Right atrium auricular region (tissue), 2 donors: Measurements from ENCODE around the gene SPATS2L. TPM values are rescaled to one million over a fixed set of nuclear protein-coding genes. Genes with fewer than 3 reads are reported as not detected.

Experiments used
- DNase-seq: peaks from one replicate; pipeline ENCODE4 v3.0.0-alpha.2; 2019; ENCODE audit warnings: low spot score
- H3K27ac ChIP-seq, 2 donors: fragments of 200-600 bp; sonication (generic); 1 replicate in 1 of 2; 2 replicates in 1 of 2; pipeline ENCODE4 v1.5.1; 2016 to 2019
- H3K27me3 ChIP-seq, 2 donors: fragments of 200-600 bp; sonication (generic); one replicate each; pipeline versions ENCODE4 v1.5.1 to v1.6.0; 2017 to 2019
- H3K36me3 ChIP-seq: fragments of 200-600 bp; sonication (generic); one replicate; pipeline ENCODE4 v1.5.1; 2016
- H3K4me1 ChIP-seq, 2 donors: fragments of 200-600 bp; sonication (generic); one replicate each; pipeline versions ENCODE4 v1.5.1 to v1.6.0; 2017 to 2019
- H3K4me3 ChIP-seq, 2 donors: fragments of 200-600 bp; sonication (generic); 1 replicate in 1 of 2; 2 replicates in 1 of 2; pipeline ENCODE4 v1.5.1; 2017 to 2019; ENCODE audit warnings: mild to moderate bottlenecking in 1 of 2, moderate library complexity in 1 of 2
- H3K9me3 ChIP-seq, 2 donors: fragments of 200-600 bp; sonication (generic); one replicate each; pipeline ENCODE4 v1.5.1; 2019
- total RNA-seq, 2 donors: library from RNA; depleted of rRNA; stranded (reverse); fragments of >200 nt; gene quantifications; one replicate each; pipeline ENCODE4 v1.1.0, GENCODE V29; 2016
- TF ChIP-seq, protein P1 (sequence below), 2 donors: fragments of 200-600 bp; sonication (generic); IDR thresholded peaks; one replicate each; pipeline ENCODE4 v1.5.1; 2019; ENCODE audit warnings: antibody characterized with exemption in 2 of 2

Gene SPATS2L
- total RNA-seq, 2 donors from 2014 or later: 103 to 126 TPM

GRCh38 chr2:200396781-200397242 lies 90.3 kb downstream of the SPATS2L start:
- Histone ChIP-seq H3K4me3 (no peak overlapping the region), H3K4me1 (peaks cover 0 to 9% of the 10 kb centered on the region in 2 donors), H3K27ac (no peak overlapping the region), H3K36me3 (no peaks in the 10 kb centered on the region), H3K9me3 (no peaks in the 10 kb centered on the region), H3K27me3 (no peaks in the 10 kb centered on the region)
- TF ChIP-seq, protein P1, sequence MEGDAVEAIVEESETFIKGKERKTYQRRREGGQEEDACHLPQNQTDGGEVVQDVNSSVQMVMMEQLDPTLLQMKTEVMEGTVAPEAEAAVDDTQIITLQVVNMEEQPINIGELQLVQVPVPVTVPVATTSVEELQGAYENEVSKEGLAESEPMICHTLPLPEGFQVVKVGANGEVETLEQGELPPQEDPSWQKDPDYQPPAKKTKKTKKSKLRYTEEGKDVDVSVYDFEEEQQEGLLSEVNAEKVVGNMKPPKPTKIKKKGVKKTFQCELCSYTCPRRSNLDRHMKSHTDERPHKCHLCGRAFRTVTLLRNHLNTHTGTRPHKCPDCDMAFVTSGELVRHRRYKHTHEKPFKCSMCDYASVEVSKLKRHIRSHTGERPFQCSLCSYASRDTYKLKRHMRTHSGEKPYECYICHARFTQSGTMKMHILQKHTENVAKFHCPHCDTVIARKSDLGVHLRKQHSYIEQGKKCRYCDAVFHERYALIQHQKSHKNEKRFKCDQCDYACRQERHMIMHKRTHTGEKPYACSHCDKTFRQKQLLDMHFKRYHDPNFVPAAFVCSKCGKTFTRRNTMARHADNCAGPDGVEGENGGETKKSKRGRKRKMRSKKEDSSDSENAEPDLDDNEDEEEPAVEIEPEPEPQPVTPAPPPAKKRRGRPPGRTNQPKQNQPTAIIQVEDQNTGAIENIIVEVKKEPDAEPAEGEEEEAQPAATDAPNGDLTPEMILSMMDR (IDR thresholded peaks at IDR 0.05): no peak
- no peak for DNase-seq

- no peak overlapping the region for H3K4me3 ChIP-seq
- TF ChIP-seq, protein P1 (IDR thresholded peaks at IDR 0.05): no peak
- H3K4me1 ChIP-seq: peaks cover 0 to 9% of the 10 kb centered on the region in 2 donors
- H3K36me3 ChIP-seq: no peaks in the 10 kb centered on the region
- H3K27me3 ChIP-seq: no peaks in the 10 kb centered on the region
- no peak overlapping the region for H3K27ac ChIP-seq
- no peak for DNase-seq
- no peaks in the 10 kb centered on the region for H3K9me3 ChIP-seq
Observed at GRCh38 chr2:200397785-200398184, 91.3 kb downstream of the SPATS2L start.

- Histone ChIP-seq H3K4me3 (no peak overlapping the region), H3K9me3 (no peaks in the 10 kb centered on the region), H3K27me3 (no peaks in the 10 kb centered on the region), H3K27ac (no peak overlapping the region), H3K36me3 (no peaks in the 10 kb centered on the region), H3K4me1 (peaks cover 0 to 9% of the 10 kb centered on the region in 2 donors)
- DNase-seq: no peak
- TF ChIP-seq, protein P1 (IDR thresholded peaks at IDR 0.05): no peak
Observed at GRCh38 chr2:200399046-200399445, 92.6 kb downstream of the SPATS2L start.

GRCh38 chr2:200399636-200400035 lies 93.1 kb downstream of the SPATS2L start:
- no peak for DNase-seq
- H3K4me3 ChIP-seq: no peak overlapping the region
- no peak overlapping the region for H3K27ac ChIP-seq
- TF ChIP-seq, protein P1 (IDR thresholded peaks at IDR 0.05): no peak
- H3K36me3 ChIP-seq: no peaks in the 10 kb centered on the region
- no peaks in the 10 kb centered on the region for H3K27me3 ChIP-seq
- no peaks in the 10 kb centered on the region for H3K9me3 ChIP-seq
- peaks cover 0 to 9% of the 10 kb centered on the region in 2 donors for H3K4me1 ChIP-seq

GRCh38 chr2:200403814-200404213 lies 97.3 kb downstream of the SPATS2L start:
- Histone ChIP-seq H3K27me3 (no peaks in the 10 kb centered on the region), H3K27ac (no peak overlapping the region), H3K36me3 (no peaks in the 10 kb centered on the region), H3K4me3 (no peak overlapping the region), H3K4me1 (peaks cover 0 to 38% of the 10 kb centered on the region in 2 donors), H3K9me3 (no peaks in the 10 kb centered on the region)
- DNase-seq: no peak
- TF ChIP-seq, protein P1 (IDR thresholded peaks at IDR 0.05): no peak

- no peak overlapping the region for H3K4me3 ChIP-seq
- no peaks in the 10 kb centered on the region for H3K27me3 ChIP-seq
- H3K9me3 ChIP-seq: no peaks in the 10 kb centered on the region
- DNase-seq: no peak
- peaks cover 0 to 38% of the 10 kb centered on the region in 2 donors for H3K4me1 ChIP-seq
- H3K27ac ChIP-seq: no peak overlapping the region
- H3K36me3 ChIP-seq: no peaks in the 10 kb centered on the region
- TF ChIP-seq, protein P1 (IDR thresholded peaks at IDR 0.05): no peak
Observed at GRCh38 chr2:200404615-200405014, 98.1 kb downstream of the SPATS2L start.
